NAMALWA (cell line): Measurements from ENCODE around the gene TERB1.
A peak's percentile ranks its signal among the peaks of the same experiment; 100 is the strongest.
"Not testable (repeated sequence)": the region's sequence is repeated elsewhere in the genome, so short reads cannot be mapped to it uniquely, and the experiment has no call there.

Experiments used
- DNase-seq: peaks from one replicate; pipeline ENCODE4 v3.0.0-alpha.2; 2015; ENCODE audit warnings: low spot score

TERB1 gene

GRCh38 chr16:66814734-66815133, 13.3 kb upstream of the TERB1 start:
- DNase-seq: no peak

- no peak for DNase-seq
Measured at GRCh38 chr16:66811043-66811442, 9.7 kb upstream of the TERB1 start.

GRCh38 chr16:66810391-66810790, 9.0 kb upstream of the TERB1 start:
- no peak for DNase-seq

GRCh38 chr16:66809765-66810164, 8.4 kb upstream of the TERB1 start:
- no peak for DNase-seq

- no peak for DNase-seq
Measured at GRCh38 chr16:66802159-66802558, 775 bp upstream of the TERB1 start.

GRCh38 chr16:66800856-66801255, 528 bp downstream of the TERB1 start:
- no peak for DNase-seq

GRCh38 chr16:66798161-66798560, 3.2 kb downstream of the TERB1 start:
- no peak for DNase-seq

GRCh38 chr16:66793984-66794383, 7.4 kb downstream of the TERB1 start:
- not testable (repeated sequence) for DNase-seq

GRCh38 chr16:66790130-66790733, 11.2 kb downstream of the TERB1 start:
- no peak for DNase-seq

GRCh38 chr16:66787427-66787826, 14.0 kb downstream of the TERB1 start:
- DNase-seq: no peak

GRCh38 chr16:66786551-66786950, 14.8 kb downstream of the TERB1 start:
- DNase-seq: no peak

GRCh38 chr16:66776457-66776856, 24.9 kb downstream of the TERB1 start:
- DNase-seq: no peak

- no peak for DNase-seq
Measured at GRCh38 chr16:66774981-66775380, 26.4 kb downstream of the TERB1 start.

GRCh38 chr16:66758086-66758485, 43.3 kb downstream of the TERB1 start:
- DNase-seq: no peak

GRCh38 chr16:66754819-66755218, 46.6 kb downstream of the TERB1 start:
- DNase-seq: no peak

- DNase-seq: no peak
Measured at GRCh38 chr16:66754211-66754610, 47.2 kb downstream of the TERB1 start.

GRCh38 chr16:66752958-66753357, 48.4 kb downstream of the TERB1 start:
- DNase-seq: no peak

GRCh38 chr16:66752379-66752778, 49.0 kb downstream of the TERB1 start:
- DNase-seq: no peak

- DNase-seq: no peak
Measured at GRCh38 chr16:66751992-66752322, 49.4 kb downstream of the TERB1 start.

- DNase-seq: peak; percentile 75
Measured at GRCh38 chr16:66751303-66751991, 49.9 kb downstream of the TERB1 start, which contains the start of gene DYNC1LI2. Gene DYNC1LI2, minus strand, starts transcription at chr16:66751609. Its CDS starts 18 bp downstream, at chr16:66751591.

- peak; percentile 22 for DNase-seq
Measured at GRCh38 chr16:66751053-66751302, 50.4 kb downstream of the TERB1 start.

- DNase-seq: peak; percentile 29
Measured at GRCh38 chr16:66750279-66751052, 50.9 kb downstream of the TERB1 start.

- no peak for DNase-seq
Measured at GRCh38 chr16:66746682-66747081, 54.7 kb downstream of the TERB1 start.

GRCh38 chr16:66746048-66746447, 55.3 kb downstream of the TERB1 start:
- no peak for DNase-seq
